Stimulated activated CD8-positive, alpha-beta memory T cell treated with anti-CD3 and anti-CD28 coated beads, Interleukin-2, amount 100 ng/mL, for 48 hours (primary cell): ENCODE results near the gene DRD4.

Experiments used
- DNase-seq, 2 donors: peaks; one replicate each; pipeline ENCODE4 v3.0.0-alpha.2; 2020; ENCODE audit warnings: low read depth in 2 of 2

The DRD4 gene

DNA sequence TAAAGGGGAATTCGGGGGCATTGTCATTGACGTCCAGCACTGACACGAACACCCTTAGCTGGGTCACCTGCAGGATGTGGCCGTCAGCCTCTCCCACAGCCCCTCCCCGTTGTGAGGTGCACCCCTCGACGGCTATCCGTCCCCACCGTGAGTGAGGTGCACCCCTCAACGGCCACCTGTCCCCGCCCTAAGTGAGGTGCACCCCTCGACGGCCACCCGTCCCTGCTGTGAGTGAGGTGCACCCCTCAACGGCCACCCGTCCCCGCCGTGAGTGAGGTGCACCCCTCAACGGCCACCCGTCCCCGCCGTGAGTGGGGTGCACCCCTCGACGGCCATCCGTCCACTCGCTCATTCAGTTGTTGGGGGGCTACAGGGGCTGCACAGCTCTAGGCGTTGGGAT, 15.2 kb upstream of the DRD4 start:
- DNase-seq, result no peak

DNA sequence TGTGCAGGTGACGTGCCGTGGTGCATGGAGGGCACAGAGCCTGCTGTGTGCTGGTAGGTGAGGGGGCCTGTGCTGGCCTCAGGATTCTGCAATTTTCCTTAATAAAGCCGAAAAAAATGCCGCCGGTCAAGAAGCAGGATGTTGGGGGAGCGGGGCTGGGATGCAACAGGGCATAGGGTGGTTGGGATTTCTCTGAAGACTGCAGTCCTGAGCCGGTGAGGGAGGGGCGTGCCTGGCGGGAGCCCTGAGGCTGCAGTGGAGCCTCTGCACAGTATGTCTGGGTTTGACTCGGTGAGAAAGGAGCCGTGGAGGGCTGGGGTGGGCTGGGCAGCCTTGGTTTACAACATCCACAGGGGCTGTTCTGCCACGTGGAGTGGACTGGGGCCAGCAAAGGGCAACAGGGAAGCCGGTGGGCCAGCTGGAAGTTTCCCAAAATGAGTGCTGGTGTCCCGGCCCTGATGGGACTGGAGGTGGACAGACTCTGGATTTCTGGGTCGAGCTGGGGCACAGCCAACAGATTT, 13.7 kb upstream of the DRD4 start:
- DNase-seq, result no peak

DNA sequence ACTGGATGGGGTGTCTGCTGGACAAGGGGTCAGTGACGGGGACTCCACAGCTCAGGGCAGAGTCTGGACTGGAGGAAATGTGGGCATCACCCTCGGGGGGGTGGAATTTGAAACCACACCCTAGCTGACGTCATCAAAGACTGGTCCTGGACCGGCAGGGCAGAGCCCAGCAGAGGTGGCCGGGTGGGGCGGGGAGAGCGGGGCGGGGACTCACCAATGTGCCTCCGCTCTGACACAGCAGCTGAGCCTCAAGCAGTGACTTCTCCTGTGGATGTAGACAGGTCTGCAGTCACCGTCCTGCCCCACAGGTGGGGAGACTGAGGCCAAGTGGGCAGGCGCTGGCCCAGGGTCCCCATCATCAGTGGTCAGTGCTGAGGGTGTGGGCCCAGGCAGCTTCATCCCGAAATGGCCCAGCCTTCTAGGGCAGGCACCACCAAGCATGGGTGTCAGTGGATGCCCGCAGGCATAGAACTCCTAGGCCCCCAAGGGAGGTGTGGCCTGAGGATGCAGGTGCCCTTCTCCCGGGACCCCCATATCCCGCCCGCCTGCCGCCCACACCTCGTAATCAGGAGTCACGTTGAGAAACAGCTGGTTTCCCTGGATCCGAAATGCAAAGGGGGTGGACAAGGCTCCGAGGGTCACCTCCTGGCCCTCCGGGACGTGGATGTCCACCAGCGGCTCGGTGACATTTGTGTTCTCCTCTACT, 12.9 kb upstream of the DRD4 start:
- no peak for DNase-seq

DNA sequence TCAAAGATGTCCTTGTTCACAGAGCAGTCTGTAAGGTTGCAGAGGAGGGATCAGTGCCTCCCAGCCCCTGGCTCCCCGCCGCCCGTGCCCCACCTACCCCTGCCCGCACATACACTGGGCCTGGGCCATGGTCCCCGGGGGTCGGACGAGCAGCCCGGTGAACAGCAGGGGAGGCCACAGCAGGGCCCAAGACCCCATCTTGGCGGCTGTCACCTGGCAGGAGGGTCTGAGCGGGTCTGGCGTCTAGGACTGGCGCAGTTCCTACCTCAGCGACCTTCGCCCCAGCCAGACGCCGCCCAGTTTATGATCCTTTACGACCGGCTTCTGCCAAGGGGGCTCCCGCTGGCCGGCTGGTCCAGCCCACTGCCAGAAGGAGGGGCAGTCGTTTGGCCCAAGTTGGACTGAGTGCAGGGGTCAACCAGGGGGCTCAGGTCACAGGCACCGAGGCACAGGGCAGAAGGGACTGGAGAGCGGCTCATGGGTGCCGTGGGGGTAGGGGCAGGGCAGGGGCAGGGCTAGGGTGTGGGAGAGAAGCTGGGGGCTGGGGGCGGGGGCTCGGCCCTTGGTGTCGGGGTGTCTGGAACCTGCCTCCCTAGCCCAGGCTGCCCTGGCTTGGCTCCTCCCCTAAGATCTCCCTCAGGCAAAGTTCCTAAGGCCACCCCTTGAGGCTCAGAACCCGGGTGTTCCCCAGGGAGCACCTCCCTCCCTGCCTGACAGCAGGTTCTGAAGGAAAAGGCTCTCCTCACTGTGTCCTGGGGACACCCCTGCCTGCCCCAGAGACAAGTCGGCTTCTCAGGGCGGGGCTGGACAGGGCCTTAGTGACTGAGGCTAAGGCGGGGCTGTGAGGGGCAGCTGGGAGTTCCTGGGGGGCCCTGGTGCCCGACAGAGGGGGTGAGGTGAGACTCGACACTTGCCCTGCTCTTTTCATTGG, 12.1 kb upstream of the DRD4 start, which contains the start of gene CDHR5:
TSS of gene CDHR5 (minus strand) at position 251 of the 931 bp plus-strand sequence. CDS start at position 198, 53 bp downstream.
- no peak for DNase-seq

DNA sequence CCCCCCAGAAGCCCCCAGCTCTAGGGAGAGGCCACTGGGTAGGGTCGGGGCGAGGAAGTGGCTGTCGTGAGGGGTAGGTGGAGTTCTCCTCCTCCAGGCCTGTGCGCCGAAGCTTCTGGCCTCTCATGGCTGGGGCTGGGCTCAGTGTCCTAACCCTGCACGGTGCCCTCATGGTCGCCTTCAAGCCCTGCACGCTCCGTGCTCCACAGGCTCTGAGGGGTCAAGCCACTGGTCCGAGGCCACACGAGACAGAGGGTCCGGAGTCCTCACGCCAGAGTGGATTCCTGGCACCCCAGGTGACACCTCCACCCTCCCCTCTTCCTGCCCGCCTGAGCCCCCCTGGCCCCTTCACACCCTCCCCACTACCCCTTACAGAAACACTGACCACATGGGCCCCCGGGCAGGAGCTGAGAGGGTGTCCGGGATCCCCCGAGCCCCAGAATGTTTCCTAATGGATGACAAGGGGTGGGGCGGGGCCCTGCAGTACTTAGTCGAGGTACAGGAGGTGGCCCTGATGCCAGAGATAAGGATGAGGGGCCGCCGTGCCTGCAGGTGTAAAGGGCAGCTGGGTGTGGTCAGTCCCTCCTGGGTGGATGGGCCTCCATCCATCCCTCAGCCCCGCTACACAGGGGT, 11.3 kb upstream of the DRD4 start:
- no peak for DNase-seq

DNA sequence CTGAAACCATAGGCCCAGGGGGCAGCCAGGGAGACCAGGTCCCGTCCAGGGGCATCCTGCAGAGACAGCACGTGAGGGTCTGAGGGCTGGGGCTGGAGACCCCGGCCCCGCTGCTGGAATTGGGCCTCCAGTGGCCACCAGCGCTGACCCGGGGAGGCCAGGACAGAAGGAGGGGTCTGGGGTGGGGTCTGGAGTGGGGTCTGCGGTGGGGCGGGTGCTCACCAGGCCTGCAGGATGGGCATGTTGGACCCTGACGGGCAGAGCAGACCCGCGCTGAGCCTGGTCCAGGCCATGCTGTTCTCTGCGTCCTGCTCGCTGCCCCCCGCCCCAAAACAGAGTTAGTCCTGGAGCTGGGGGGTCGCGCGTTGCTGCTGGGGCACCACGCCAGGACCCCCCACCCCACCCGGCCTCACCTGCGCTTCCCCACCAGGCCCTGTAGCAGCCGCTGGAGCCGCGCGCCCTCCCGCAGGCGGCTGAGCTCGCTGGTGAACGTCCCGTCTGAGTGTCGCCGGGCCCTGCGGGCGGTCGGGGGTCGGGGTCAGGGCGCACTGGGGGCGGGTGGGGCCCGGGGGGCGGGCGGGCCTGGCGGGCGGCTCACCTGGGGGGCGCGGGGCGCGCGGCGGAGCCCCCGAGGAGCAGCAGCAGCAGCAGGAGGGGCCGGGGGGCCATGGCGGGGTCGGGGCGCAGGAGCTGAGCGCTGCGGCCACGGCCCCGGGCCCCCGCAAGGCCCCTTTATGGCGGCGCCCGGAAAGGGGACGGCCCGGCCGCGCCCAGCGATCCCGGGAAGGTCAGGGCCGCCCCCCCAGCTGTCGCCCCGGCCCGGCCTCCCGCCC, 10.4 kb upstream of the DRD4 start, which contains the start of gene SCT:
TSS of gene SCT (minus strand) at position 707 of the 833 bp plus-strand sequence. CDS start at position 669, 38 bp downstream.
- no peak for DNase-seq

DNA sequence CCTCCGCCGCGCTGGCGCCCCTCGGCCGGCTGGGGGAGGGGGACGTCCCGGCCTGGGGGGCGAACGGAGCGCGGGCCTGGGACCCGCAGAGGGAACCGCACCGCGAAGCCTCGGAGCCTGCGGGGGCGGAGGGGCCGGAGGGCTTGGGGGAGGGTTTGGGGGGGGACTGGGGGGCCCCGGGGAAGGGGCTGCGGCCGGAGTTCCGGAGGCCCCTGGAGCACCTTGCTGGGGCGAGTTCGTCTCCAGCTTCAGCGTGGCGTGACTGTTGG, 9.8 kb upstream of the DRD4 start:
- DNase-seq, result no peak

DNA sequence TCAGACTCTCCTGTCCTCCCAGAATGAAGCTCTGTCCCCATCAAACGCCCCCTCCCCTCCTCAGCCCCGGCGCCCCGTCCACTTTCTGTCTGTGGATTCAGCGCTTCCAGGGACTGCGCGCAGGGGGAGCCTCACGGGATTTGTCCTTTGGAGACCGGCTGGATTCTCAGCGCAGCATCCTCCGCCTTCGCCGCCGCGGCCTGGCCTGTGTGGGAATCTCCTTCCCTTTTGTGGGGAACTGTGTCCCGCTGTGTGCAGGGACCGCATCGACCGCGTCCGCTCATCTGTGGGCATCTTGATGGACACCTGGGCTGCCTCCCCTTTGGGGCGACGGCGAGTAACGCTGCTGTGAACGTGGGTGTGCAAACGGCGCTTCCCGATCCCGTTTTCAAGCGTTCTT, 9.0 kb upstream of the DRD4 start:
- no peak for DNase-seq

DNA sequence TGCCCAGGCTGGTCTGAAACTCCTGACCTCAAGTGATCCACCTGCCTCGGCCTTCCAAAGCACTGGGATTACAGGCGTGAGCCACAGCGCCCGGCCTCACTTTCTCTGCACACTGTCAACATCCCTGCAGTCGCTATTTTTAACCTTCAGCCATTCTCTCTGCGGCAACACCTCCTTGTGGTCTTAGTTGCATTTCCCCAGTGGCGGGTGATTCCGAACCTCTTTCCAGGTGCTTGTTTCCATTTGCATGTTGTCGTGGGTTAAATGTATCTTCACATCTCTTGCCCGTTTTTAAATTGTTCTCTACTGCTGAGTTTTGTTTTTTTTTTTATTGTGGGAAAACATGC, 7.9 kb upstream of the DRD4 start:
- no peak for DNase-seq

DNA sequence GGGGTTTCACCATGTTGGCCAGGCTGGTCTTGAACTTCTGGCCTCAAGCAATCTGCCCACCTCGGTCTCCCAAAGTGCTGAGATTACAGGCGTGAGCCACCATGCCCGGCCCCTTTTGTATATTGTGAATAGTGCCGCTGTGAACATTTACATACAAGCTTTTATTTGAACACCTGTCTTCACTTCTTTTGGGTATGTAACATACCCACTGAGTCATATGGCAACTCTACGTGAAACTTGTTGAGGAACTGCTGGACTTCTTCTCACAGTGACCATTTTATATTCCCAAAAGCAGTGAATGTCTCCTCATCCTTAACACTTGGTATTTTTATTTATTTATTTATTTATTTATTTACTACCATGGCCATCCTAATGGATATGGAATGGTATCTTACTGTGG, 6.2 kb upstream of the DRD4 start:
- DNase-seq, result no peak

DNA sequence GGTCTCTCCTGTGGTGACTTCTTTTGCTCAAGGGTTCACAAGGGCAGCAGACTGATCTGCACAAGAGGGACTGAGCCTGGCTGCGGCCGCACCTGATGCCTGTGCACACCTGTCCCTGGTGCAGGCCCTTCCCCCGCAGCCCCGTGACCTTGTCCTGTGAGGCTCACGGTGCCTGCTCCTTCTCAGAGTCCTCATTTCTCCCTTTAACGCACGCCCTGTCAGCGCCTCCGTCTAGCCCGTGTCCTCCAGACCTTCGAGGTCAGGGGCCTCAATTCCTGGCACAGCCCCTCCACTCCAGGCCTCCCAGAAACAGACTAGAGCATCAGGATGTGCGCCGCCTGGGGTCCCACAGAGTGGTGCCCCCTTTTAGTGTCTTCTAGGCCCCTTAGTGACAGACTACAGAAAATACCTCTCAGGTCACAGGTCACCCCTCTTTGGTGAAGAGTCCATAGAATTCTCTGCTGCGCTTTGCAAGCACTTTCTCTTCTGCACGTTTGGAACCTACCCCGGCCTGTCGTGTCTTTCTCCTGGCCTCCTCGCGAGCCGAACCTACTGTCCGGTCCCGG, 1.0 kb upstream of the DRD4 start:
- DNase-seq, result no peak

DNA sequence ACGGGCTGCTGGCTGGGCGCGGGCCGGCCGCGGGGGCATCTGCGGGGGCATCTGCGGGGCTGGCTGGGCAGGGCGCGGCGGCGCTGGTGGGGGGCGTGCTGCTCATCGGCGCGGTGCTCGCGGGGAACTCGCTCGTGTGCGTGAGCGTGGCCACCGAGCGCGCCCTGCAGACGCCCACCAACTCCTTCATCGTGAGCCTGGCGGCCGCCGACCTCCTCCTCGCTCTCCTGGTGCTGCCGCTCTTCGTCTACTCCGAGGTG, 194 bp downstream of the DRD4 start:
- DNase-seq, result no peak

DNA sequence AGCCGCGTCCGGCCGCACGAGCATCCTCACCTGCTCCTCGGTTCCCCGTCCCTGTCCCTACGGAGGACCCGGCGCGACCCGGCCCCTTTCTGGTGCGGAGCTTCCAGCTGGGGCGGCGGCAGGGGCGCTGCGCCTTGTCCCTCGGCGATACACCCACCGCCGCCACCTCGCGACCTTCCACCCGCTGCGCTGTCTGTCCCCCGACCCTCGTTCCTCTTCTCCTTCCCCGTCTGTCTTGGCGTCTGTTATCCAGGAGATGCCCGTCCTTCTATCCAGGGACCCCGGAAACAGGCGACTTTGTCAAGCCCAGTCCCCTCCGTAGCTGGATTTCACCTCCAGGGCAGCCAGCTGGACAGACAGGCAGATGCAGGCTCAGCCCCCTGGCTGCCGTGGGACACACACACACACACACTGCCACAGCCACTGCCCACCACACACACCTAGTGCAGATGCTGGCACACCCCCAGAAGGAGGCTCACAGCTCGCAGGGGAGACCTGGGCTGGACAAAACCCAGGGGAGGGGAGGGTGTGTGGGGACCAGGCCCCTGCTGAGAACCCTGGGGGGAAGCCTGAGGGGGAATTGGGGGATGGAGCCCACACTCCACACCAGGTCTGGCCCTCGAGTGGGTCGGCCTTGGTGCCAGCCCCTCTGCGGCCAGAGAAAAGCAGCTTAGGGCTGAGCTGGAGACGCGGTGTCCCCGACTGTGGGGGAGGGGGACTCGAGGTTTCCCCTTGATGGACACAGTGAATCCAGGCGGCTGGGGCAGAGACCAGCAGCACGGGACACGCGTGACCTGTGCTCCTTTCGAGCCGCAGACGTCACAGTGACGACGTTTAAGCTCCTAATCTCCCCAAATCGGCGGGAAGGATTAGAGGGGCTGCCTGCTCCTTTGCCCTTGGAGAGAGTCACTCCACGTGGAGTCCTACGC, 788 bp downstream of the DRD4 start:
- DNase-seq, result no peak

DNA sequence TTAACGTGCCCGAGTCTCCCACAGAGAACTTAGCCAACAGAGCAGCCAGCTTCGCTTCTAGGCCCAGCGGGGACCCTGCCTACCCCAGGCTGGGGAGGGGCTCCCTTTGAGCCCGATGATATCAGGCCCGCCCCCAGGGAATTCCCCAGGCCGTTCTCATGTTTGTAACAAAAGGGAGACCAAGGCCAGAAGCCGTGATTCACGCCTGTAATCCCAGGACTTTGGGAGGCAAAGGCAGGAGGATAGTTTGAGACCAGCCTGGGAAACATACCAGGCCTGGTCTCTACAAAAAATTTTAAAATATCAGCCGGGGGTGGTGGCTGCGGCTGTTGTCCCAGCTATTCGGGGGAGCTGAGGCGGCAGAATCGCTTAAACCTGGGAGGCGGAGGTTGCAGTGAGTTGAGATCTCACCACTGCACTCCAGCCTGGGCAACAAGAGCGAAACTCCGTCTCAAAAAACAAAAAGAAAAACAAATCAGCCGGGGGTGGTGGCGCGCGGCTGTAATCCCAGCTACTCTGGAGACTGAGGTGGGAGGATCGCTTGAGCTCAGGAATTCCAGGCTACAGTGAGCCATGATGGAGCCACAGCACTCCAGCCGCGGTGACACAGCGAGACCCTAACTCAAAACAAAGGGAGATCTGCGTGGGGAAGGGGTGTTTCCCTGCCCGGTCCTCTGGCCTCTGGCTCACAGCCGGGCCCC, 1.7 kb downstream of the DRD4 start:
- no peak for DNase-seq

DNA sequence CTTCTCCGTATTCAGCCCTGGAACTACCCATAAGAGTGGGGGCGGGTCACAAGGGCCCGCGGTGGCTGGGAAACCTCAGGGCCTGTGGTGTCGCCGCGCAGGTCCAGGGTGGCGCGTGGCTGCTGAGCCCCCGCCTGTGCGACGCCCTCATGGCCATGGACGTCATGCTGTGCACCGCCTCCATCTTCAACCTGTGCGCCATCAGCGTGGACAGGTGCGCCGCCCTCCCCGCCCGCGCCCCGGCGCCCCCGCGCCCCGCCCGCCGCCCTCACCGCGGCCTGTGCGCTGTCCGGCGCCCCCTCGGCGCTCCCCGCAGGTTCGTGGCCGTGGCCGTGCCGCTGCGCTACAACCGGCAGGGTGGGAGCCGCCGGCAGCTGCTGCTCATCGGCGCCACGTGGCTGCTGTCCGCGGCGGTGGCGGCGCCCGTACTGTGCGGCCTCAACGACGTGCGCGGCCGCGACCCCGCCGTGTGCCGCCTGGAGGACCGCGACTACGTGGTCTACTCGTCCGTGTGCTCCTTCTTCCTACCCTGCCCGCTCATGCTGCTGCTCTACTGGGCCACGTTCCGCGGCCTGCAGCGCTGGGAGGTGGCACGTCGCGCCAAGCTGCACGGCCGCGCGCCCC, 2.4 kb downstream of the DRD4 start:
- no peak for DNase-seq

DNA sequence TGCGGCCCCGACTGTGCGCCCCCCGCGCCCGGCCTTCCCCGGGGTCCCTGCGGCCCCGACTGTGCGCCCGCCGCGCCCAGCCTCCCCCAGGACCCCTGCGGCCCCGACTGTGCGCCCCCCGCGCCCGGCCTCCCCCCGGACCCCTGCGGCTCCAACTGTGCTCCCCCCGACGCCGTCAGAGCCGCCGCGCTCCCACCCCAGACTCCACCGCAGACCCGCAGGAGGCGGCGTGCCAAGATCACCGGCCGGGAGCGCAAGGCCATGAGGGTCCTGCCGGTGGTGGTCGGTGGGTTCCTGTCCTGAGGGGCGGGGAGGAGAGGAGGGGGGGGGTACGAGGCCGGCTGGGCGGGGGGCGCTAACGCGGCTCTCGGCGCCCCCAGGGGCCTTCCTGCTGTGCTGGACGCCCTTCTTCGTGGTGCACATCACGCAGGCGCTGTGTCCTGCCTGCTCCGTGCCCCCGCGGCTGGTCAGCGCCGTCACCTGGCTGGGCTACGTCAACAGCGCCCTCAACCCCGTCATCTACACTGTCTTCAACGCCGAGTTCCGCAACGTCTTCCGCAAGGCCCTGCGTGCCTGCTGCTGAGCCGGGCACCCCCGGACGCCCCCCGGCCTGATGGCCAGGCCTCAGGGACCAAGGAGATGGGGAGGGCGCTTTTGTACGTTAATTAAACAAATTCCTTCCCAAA, 3.1 kb downstream of the DRD4 start:
- no peak for DNase-seq

DNA sequence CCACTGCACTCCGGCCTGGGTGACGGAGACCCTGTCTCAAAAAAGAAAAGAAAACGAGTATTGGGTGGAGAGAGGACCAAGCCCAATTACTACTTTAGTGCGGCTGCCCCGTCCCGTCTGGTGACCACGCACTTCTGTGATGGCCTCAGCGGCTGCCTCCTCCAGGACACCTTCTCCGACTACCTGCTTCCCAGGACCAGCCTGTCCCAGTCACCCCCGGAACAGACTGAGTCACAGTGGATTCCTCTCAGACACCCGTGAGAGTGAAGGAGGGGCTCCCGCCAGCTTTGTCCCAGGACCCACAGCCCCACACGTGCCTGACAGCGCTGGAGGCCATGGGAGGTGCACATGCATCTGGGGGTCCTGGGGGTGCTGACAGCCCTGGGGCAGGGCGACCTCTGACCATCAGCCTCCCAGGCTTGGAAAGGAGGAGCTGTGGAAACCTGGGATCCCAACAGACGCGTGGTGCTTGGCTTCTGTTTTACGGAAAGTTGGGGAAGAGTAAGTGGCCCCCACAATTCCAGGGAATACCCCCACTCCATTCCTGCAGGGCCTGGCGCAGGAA, 4.8 kb downstream of the DRD4 start:
- DNase-seq, result no peak

DNA sequence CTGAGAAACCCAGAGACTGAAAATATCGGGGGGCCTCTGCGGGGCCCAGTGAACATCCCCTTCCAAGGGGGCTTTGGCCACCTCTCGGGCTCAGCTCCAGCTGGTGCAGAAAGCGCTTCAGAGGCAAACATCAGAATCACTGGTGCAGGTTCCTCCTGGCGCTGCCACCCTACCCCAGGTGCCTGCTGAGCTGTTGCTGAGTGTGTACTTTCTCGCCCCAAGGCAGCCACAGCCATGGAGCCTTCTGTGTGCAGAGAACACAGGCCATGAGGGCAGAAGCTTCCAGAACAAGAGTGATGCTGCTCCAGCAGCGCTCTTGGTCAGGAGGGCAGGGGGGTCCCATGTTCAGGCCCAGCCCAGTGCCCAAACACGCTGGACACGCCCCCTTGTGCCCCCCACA, 6.3 kb downstream of the DRD4 start:
- DNase-seq, result no peak
